NCI-H2227 treated with DMSO at 0.1 percent for 48 hours (cell line): ENCODE results near the gene WDR36.
"Not testable (repeated sequence)": the region's sequence is repeated elsewhere in the genome, so short reads cannot be mapped to it uniquely, and the experiment has no call there.

Experiments used
- DNase-seq: peaks from one replicate; lab custom pipeline; 2025; lab: John Stamatoyannopoulos, UW

The WDR36 gene

GRCh38 chr5:111135946-111136345 lies 43.8 kb downstream of the WDR36 start:
- DNase-seq: no peak

DNA sequence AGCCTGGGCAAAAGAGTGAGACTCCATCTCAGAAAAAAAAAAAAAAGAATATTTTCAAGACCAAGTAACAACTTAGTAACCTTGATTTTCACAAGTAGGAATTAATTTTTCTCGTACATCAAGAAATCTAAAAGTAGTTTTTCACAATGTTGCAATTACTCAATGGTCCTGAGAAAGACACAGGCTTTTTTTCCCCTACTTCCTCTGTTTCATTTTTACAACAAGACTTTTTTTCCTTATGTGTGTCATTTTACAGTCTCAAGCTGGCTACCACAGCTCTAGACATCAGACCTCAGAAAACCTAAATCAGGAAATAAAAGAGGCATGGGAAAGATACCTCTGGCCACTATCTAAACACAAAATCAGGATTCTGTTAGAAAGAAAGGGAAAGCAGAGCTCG lies 45.9 kb downstream of the WDR36 start:
- no peak for DNase-seq

DNA sequence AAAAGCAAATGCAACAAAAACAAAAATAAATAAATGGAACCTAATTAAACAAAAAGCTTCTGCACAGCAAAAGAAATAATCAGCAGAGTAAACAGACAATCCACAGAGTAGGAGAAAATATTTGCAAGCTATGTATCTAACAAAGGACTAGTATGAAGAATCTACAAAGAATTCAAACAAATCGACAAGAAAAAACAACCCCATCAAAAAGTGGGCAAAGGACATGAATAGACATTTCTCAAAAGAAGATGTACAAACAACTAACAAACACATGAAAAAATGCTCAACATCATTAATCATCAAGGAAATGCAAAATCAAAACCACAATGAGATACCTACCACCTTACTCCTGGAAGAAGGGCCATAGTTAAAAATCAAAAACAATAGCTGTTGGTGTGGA lies 49.3 kb downstream of the WDR36 start:
- DNase-seq: not testable (repeated sequence)

DNA sequence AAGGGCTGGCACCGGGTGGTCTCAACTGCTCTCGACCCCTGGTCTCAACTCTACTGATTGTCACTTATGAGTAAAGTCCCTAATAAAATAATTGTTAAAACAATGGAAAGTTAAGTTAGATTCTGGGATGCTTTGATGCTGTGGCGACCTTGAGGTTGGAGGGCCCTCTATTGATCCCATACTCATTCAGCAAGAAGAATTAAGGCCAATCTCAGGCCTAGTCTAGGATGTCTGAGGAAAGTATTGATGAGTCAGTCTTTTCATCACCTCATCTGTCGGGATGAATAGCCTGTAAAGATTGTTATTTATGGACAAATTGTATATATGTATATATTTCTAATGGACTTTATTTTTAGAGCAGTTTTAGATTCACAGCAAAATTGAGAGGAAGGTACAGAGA lies 50.8 kb downstream of the WDR36 start:
- DNase-seq: no peak

DNA sequence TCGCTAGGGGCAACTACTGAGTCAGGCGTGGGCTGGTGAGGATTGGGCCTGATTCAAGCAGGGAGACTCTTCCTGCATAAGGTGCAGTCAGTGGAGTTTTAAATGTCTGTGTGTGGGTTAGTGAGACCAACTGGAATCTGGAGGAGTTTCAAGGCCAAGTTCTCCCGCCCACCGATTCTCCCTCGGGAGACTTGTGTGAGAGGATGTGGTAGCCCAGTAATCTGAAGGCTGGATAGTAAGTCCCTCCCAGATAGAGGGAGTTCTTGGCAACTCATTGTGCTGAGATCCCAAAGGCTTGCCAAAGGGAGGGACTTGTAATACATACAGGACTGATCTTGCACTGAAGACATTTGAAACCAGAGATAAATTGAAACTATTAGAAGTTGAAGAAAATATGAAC lies 51.8 kb downstream of the WDR36 start:
- DNase-seq: no peak

- DNase-seq: no peak
Observed at GRCh38 chr5:111144352-111144930, 52.3 kb downstream of the WDR36 start.

GRCh38 chr5:111146053-111146452 lies 53.9 kb downstream of the WDR36 start:
- no peak for DNase-seq

- DNase-seq: no peak
Observed at GRCh38 chr5:111147502-111147901, 55.4 kb downstream of the WDR36 start.

GRCh38 chr5:111151998-111152397 lies 59.9 kb downstream of the WDR36 start:
- no peak for DNase-seq

GRCh38 chr5:111153483-111153882 lies 61.3 kb downstream of the WDR36 start:
- DNase-seq: no peak

DNA sequence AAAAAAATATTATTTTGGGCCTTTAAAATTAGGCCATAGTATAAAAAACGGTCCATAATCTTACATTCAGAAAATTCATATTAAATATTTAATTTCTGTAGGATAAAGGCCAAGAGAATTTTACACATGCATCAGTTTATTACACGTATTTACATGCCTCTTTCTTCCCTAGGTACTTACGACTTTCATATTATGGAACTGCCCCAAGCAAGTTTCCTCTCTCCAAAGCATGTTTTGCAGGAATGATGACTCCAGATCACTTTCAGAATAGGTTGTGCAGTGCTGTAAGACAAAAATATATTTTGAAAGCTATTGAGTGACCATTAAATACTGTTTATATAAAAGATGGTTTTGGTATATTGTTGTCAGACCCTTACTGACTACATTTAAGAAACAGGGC lies 61.8 kb downstream of the WDR36 start:
- DNase-seq: no peak

- DNase-seq: peak; percentile 39
Observed at GRCh38 chr5:111158105-111158744, 66.1 kb downstream of the WDR36 start.

DNA sequence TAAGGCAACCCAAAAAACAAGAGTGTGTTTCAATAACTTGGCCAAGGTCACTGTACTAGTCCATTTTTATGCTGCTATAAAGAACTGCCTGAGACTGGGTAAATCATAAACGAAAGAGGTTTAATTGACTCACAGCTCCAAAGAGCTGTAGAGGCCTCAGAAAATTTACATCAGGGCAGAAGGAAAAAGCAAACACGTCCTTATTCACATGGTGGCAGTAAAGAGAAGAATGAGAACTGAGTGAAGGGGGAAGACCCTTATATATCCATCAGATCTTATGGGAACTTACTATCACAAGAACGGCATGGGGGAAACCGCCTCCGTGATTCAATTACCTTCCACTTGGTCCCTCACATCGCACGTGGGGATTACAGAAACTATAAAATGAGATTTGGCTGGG lies 67.7 kb downstream of the WDR36 start:
- DNase-seq: no peak

DNA sequence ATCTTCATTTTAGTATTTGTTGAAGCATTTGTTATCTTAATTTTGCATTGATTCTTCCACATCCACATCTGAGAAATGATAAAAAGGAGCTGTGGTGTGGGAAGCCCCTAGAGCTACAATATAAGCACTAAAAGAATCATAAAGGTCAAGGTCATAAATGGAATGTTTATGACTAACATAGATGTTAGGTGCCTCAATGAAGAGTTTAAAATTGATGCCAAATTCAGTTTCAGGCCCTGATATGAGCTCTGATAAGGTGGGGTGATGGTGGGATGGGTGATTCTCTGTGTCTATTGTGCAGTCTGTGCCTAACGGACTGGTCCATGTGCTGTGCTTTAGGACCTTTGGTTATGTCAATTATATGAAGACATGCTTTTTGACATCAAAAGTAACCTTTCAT lies 70.9 kb downstream of the WDR36 start:
- DNase-seq: no peak

- no peak for DNase-seq
Observed at GRCh38 chr5:111165058-111165457, 72.9 kb downstream of the WDR36 start.

- no peak for DNase-seq
Observed at GRCh38 chr5:111167551-111167950, 75.4 kb downstream of the WDR36 start.

- no peak for DNase-seq
Observed at GRCh38 chr5:111168608-111169007, 76.5 kb downstream of the WDR36 start.

DNA sequence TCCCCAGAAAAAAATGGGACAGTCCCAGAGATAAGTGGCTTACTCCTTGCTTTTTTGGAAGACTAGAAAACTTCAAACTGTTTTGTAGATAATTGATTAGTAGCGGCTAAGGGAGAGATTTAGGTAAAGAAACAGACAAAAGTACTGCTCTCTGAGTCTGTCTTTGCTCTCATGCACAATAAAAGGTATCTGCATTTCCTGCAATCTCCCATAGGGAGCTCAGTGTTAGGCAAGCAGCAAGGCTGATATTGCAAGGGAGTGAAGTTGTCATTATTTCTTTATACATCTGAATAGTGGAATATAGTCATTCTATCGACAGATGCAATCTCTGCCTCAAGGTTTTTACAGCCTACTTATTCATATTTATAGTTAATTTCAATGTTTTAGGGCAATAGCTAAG lies 77.1 kb downstream of the WDR36 start:
- no peak for DNase-seq

DNA sequence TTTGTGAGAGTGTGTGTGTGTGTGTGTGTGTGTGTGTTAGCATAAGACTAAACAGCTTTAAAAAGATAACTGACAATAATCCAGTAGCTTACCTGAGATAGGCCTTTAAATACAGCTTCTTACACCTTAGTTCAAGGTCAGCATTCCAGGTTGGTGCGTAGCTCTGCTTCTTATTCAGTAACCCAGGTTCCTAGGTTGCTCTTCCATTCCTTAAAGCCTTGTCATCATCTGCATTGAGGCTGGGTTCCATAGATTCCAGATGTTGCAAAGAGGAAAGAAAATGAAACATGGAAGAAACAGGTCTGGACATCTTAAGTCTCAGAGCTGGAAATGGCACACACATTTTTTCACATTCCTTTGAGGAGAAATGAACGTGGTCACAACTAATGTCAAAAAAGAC lies 78.1 kb downstream of the WDR36 start:
- DNase-seq: no peak

DNA sequence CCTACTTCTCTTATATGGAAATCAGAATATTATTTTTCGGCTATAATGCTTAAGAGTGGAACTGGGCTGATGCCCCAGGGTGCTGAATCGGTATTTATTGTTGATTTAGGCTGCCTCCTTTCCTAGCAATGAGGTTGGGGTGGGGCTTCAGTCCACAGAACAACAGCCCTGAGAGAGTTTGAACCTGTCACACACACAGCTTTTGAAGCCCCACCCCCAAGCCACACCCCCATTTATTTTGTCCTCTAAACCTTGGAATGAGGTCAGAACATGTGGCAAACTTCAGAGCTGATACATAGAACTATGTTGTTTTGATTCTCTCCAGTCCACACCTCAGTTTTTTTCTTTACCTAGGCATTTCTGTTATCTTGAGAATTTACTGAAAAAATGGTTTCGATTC lies 80.4 kb downstream of the WDR36 start:
- no peak for DNase-seq

GRCh38 chr5:111173476-111173875 lies 81.3 kb downstream of the WDR36 start:
- no peak for DNase-seq
